B cell (primary cell): ENCODE results near the gene AFF2.

Source experiments
- EZH2 ChIP-seq: IDR thresholded peaks from 2 replicates; pipeline ENCODE4 v1.6.1; 2012; ENCODE audit warnings: borderline replicate concordance, low read depth, mild to moderate bottlenecking, moderate library complexity, low read length; ENCODE audit not compliant: insufficient read depth, poor library complexity, severe bottlenecking
- TF ChIP-seq, protein P1 (sequence below): fragments of 200-600 bp; IDR thresholded peaks from one replicate; pipeline ENCODE4 v1.8.0; 2022; ENCODE audit warnings: antibody characterized with exemption, mild to moderate bottlenecking

DNA sequence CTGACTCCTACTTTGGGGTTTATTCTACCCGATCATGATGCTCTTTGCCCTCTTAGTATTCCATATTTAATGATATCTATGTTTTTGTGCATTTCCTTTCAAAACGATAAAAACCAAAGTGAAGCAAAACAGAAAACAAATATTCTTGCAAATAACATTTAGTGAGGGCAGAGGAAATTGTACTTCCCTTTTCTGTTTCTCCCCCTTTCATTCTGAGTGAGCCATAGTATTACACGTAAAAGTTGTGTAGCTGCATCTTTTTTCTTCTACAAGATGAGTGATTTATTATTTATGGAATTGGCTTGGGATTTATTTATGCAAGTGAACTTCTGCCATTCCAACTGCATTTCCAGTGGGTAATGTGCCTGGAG lies 109.9 kb downstream of the AFF2 start:
- TF ChIP-seq, protein P1, sequence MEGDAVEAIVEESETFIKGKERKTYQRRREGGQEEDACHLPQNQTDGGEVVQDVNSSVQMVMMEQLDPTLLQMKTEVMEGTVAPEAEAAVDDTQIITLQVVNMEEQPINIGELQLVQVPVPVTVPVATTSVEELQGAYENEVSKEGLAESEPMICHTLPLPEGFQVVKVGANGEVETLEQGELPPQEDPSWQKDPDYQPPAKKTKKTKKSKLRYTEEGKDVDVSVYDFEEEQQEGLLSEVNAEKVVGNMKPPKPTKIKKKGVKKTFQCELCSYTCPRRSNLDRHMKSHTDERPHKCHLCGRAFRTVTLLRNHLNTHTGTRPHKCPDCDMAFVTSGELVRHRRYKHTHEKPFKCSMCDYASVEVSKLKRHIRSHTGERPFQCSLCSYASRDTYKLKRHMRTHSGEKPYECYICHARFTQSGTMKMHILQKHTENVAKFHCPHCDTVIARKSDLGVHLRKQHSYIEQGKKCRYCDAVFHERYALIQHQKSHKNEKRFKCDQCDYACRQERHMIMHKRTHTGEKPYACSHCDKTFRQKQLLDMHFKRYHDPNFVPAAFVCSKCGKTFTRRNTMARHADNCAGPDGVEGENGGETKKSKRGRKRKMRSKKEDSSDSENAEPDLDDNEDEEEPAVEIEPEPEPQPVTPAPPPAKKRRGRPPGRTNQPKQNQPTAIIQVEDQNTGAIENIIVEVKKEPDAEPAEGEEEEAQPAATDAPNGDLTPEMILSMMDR = no peak
- TF ChIP-seq EZH2 = no peak
